ENCODE measurements around the gene KLHL3.

The KLHL3 gene

GRCh38 chr5:137642091-137642490, 93.8 kb downstream of the KLHL3 start:
- no peak overlapping the region for H3K27ac ChIP-seq (ENCODE audit: low read depth, low read length)
- H3K27me3 ChIP-seq (ENCODE audit: control insufficient read depth in 5 of 5, insufficient read depth in 4 of 5, low read length in 5 of 5), result no peaks in the 10 kb centered on the region
- peaks cover 2 to 16% (median 8%) of the 10 kb centered on the region in 5 donors for H3K36me3 ChIP-seq (ENCODE audit: control insufficient read depth in 5 of 5, insufficient read depth in 5 of 5, low read length in 5 of 5)

GRCh38 chr5:137641148-137641547, 94.7 kb downstream of the KLHL3 start:
- Histone ChIP-seq H3K4me1 (ENCODE audit: control insufficient read depth in 5 of 5, insufficient read depth in 5 of 5, low read length in 5 of 5) (no peaks in the 10 kb centered on the region), H3K27me3 (ENCODE audit: control insufficient read depth in 5 of 5, insufficient read depth in 4 of 5, low read length in 5 of 5) (no peaks in the 10 kb centered on the region), H3K9me3 (ENCODE audit: control insufficient read depth in 5 of 5, low read length in 5 of 5) (peaks cover 0 to 4% (median 2%) of the 10 kb centered on the region in 5 donors), H3K36me3 (ENCODE audit: control insufficient read depth in 5 of 5, insufficient read depth in 5 of 5, low read length in 5 of 5) (peaks cover 2 to 19% (median 8%) of the 10 kb centered on the region in 5 donors), H3K4me3 (ENCODE audit: low read depth in 1 of 5, low read length in 5 of 5) (no peak overlapping the region), H3K27ac (ENCODE audit: low read depth, low read length) (no peak overlapping the region), H3K9ac (ENCODE audit: low read length in 5 of 5) (no peak overlapping the region)

More at GRCh38 chr5:137642091-137642490, 93.8 kb downstream of the KLHL3 start:
- Histone ChIP-seq H3K9me3 (ENCODE audit: control insufficient read depth in 5 of 5, low read length in 5 of 5) (peaks cover 0 to 4% (median 2%) of the 10 kb centered on the region in 5 donors), H3K4me1 (ENCODE audit: control insufficient read depth in 5 of 5, insufficient read depth in 5 of 5, low read length in 5 of 5) (no peaks in the 10 kb centered on the region), H3K4me3 (ENCODE audit: low read depth in 1 of 5, low read length in 5 of 5) (no peak overlapping the region), H3K9ac (ENCODE audit: low read length in 5 of 5) (no peak overlapping the region)

- Histone ChIP-seq H3K36me3 (ENCODE audit: control insufficient read depth in 5 of 5, insufficient read depth in 5 of 5, low read length in 5 of 5) (peaks cover 2 to 19% (median 8%) of the 10 kb centered on the region in 5 donors), H3K27me3 (ENCODE audit: control insufficient read depth in 5 of 5, insufficient read depth in 4 of 5, low read length in 5 of 5) (no peaks in the 10 kb centered on the region), H3K9ac (ENCODE audit: low read length in 5 of 5) (no peak overlapping the region), H3K4me3 (ENCODE audit: low read depth in 1 of 5, low read length in 5 of 5) (no peak overlapping the region), H3K4me1 (ENCODE audit: control insufficient read depth in 5 of 5, insufficient read depth in 5 of 5, low read length in 5 of 5) (no peaks in the 10 kb centered on the region), H3K27ac (ENCODE audit: low read depth, low read length) (no peak overlapping the region), H3K9me3 (ENCODE audit: control insufficient read depth in 5 of 5, low read length in 5 of 5) (peaks cover 0 to 4% (median 0%) of the 10 kb centered on the region in 5 donors)
Observed at GRCh38 chr5:137639645-137640044, 96.2 kb downstream of the KLHL3 start.

GRCh38 chr5:137638841-137639240, 97.0 kb downstream of the KLHL3 start:
- Histone ChIP-seq H3K27me3 (ENCODE audit: control insufficient read depth in 5 of 5, insufficient read depth in 4 of 5, low read length in 5 of 5) (no peaks in the 10 kb centered on the region), H3K4me1 (ENCODE audit: control insufficient read depth in 5 of 5, insufficient read depth in 5 of 5, low read length in 5 of 5) (no peaks in the 10 kb centered on the region), H3K9ac (ENCODE audit: low read length in 5 of 5) (no peak overlapping the region), H3K4me3 (ENCODE audit: low read depth in 1 of 5, low read length in 5 of 5) (no peak overlapping the region), H3K9me3 (ENCODE audit: control insufficient read depth in 5 of 5, low read length in 5 of 5) (peaks cover 0 to 4% (median 0%) of the 10 kb centered on the region in 5 donors), H3K36me3 (ENCODE audit: control insufficient read depth in 5 of 5, insufficient read depth in 5 of 5, low read length in 5 of 5) (peaks cover 2 to 19% (median 8%) of the 10 kb centered on the region in 5 donors), H3K27ac (ENCODE audit: low read depth, low read length) (no peak overlapping the region)

DNA sequence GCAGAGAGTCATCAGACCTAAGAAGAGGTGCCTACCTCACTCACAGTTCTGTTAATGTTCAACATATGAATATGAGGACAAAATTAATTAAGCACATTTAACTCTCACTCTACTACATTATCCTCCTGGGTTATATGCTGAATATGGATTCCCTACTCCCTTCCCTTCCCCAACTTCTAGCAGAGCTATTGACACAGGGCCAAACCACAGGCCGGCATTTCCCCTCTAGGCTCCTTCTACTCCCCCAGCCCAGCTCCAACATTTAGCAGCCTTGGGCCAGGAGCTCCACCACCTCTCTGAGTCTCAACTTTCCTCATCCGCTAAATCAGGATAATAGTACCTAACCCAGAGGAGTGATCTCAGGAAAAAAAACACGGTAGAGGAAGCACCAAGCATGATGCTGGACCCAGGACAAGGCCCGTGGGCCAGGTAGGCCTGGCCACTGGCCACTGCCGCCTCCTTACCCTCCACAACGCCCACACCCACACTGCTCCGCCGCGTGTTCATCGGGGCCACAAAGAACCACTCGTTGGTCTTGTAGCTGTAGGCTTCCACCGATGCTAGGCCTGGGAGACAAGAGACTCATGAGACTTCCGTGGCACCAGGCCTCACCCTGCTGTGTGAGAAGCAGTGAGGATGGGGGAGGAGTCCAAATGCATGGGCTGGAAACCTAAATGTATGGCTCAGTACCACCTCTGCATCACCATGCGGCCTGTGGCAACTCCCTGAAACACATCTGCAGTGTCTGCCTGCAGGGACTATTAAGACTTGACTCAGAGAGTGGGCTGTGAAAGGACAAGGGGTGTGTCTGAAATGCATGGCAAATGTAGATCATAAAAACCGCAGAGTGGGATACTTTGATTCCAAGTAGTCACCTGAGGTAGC, 98.8 kb downstream of the KLHL3 start:
- no peaks in the 10 kb centered on the region for H3K4me1 ChIP-seq (ENCODE audit: control insufficient read depth in 5 of 5, insufficient read depth in 5 of 5, low read length in 5 of 5)
- H3K36me3 ChIP-seq (ENCODE audit: control insufficient read depth in 5 of 5, insufficient read depth in 5 of 5, low read length in 5 of 5), result peaks cover 2 to 19% (median 8%) of the 10 kb centered on the region in 5 donors
- H3K4me3 ChIP-seq (ENCODE audit: low read depth in 1 of 5, low read length in 5 of 5), result no peak overlapping the region
- H3K9me3 ChIP-seq (ENCODE audit: control insufficient read depth in 5 of 5, low read length in 5 of 5), result peaks cover 0 to 4% (median 0%) of the 10 kb centered on the region in 5 donors
- no peak overlapping the region for H3K27ac ChIP-seq (ENCODE audit: low read depth, low read length)
- H3K27me3 ChIP-seq (ENCODE audit: control insufficient read depth in 5 of 5, insufficient read depth in 4 of 5, low read length in 5 of 5), result no peaks in the 10 kb centered on the region
- no peak overlapping the region for H3K9ac ChIP-seq (ENCODE audit: low read length in 5 of 5)

GRCh38 chr5:137636099-137636498, 99.8 kb downstream of the KLHL3 start:
- Histone ChIP-seq H3K36me3 (ENCODE audit: control insufficient read depth in 5 of 5, insufficient read depth in 5 of 5, low read length in 5 of 5) (peaks cover 2 to 19% (median 8%) of the 10 kb centered on the region in 5 donors), H3K4me3 (ENCODE audit: low read depth in 1 of 5, low read length in 5 of 5) (no peak overlapping the region), H3K27me3 (ENCODE audit: control insufficient read depth in 5 of 5, insufficient read depth in 4 of 5, low read length in 5 of 5) (no peaks in the 10 kb centered on the region), H3K4me1 (ENCODE audit: control insufficient read depth in 5 of 5, insufficient read depth in 5 of 5, low read length in 5 of 5) (no peaks in the 10 kb centered on the region), H3K27ac (ENCODE audit: low read depth, low read length) (no peak overlapping the region), H3K9ac (ENCODE audit: low read length in 5 of 5) (no peak overlapping the region), H3K9me3 (ENCODE audit: control insufficient read depth in 5 of 5, low read length in 5 of 5) (peaks cover 0 to 4% (median 0%) of the 10 kb centered on the region in 5 donors)

DNA sequence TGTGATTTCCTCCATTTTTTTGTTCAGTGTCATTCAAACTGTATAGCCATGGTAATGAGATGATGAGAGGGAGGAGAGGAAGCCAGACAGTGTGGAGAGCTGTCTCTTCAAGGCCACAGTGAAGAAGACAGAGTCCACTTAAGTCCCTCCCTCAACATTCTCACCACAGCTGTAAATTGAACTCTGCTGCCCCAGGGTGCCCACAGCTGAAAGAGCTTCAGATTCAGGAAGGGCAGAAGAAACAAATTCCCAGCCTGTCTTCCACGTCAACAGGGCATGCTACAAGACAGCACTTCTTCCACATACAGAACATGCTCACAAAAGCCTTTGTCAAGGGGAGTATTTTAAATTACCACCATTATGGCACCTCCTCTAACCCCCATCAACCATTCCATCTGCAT, 100.4 kb downstream of the KLHL3 start:
- Histone ChIP-seq H3K4me1 (ENCODE audit: control insufficient read depth in 5 of 5, insufficient read depth in 5 of 5, low read length in 5 of 5) (no peaks in the 10 kb centered on the region), H3K9me3 (ENCODE audit: control insufficient read depth in 5 of 5, low read length in 5 of 5) (peaks cover 0 to 4% (median 0%) of the 10 kb centered on the region in 5 donors), H3K36me3 (ENCODE audit: control insufficient read depth in 5 of 5, insufficient read depth in 5 of 5, low read length in 5 of 5) (peaks cover 2 to 19% (median 8%) of the 10 kb centered on the region in 5 donors), H3K9ac (ENCODE audit: low read length in 5 of 5) (no peak overlapping the region), H3K27ac (ENCODE audit: low read depth, low read length) (no peak overlapping the region), H3K27me3 (ENCODE audit: control insufficient read depth in 5 of 5, insufficient read depth in 4 of 5, low read length in 5 of 5) (no peaks in the 10 kb centered on the region), H3K4me3 (ENCODE audit: low read depth in 1 of 5, low read length in 5 of 5) (no peak overlapping the region)

DNA sequence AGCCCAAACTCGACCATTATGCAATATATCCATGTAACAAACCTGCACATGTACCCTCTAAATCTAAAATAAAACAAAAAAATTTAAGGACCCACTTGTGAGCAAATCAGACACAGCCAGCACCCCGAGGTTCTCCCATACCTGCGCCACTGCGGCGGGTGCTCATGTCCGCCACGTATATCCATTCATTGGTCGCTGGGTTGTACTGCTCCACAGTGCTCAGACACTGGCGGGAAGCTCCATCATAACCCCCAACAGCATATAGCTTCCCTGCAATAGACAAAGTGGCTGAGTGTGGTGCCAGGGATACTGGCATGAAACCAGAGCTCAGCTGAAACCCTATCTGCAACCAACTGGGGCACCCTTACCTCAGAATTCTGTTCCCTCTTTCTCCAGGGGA, 102.0 kb downstream of the KLHL3 start:
- Histone ChIP-seq H3K36me3 (ENCODE audit: control insufficient read depth in 5 of 5, insufficient read depth in 5 of 5, low read length in 5 of 5) (peaks cover 2 to 17% (median 8%) of the 10 kb centered on the region in 5 donors), H3K4me1 (ENCODE audit: control insufficient read depth in 5 of 5, insufficient read depth in 5 of 5, low read length in 5 of 5) (peaks cover 0 to 7% (median 0%) of the 10 kb centered on the region in 5 donors), H3K27me3 (ENCODE audit: control insufficient read depth in 5 of 5, insufficient read depth in 4 of 5, low read length in 5 of 5) (no peaks in the 10 kb centered on the region), H3K4me3 (ENCODE audit: low read depth in 1 of 5, low read length in 5 of 5) (no peak overlapping the region), H3K9me3 (ENCODE audit: control insufficient read depth in 5 of 5, low read length in 5 of 5) (peaks cover 0 to 4% (median 0%) of the 10 kb centered on the region in 5 donors), H3K27ac (ENCODE audit: low read depth, low read length) (no peak overlapping the region), H3K9ac (ENCODE audit: low read length in 5 of 5) (no peak overlapping the region)

DNA sequence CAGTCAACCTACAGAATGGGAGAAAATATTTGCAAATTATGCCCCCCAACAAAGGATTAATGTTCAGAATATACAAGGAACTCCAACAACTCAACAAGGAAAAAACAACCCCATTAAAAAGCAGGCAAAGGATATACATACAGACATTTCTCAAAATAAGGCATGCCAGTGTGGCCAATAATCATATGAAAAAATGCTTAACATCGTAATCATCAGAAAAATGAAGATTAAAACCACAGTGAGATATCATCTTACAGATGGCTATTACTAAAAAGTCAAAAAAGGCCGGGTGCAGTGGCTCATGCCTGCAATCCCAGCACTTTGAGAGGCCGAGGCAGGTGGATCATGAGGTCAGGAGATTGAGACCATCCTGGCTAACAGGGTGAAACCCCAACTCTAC, 103.2 kb downstream of the KLHL3 start:
- no peak overlapping the region for H3K9ac ChIP-seq (ENCODE audit: low read length in 5 of 5)
- no peaks in the 10 kb centered on the region for H3K27me3 ChIP-seq (ENCODE audit: control insufficient read depth in 5 of 5, insufficient read depth in 4 of 5, low read length in 5 of 5)
- H3K36me3 ChIP-seq (ENCODE audit: control insufficient read depth in 5 of 5, insufficient read depth in 5 of 5, low read length in 5 of 5), result peaks cover 2 to 15% (median 6%) of the 10 kb centered on the region in 5 donors
- no peak overlapping the region for H3K4me3 ChIP-seq (ENCODE audit: low read depth in 1 of 5, low read length in 5 of 5)
- peaks cover 0 to 7% (median 0%) of the 10 kb centered on the region in 5 donors for H3K4me1 ChIP-seq (ENCODE audit: control insufficient read depth in 5 of 5, insufficient read depth in 5 of 5, low read length in 5 of 5)
- peaks cover 0 to 4% (median 0%) of the 10 kb centered on the region in 5 donors for H3K9me3 ChIP-seq (ENCODE audit: control insufficient read depth in 5 of 5, low read length in 5 of 5)
- no peak overlapping the region for H3K27ac ChIP-seq (ENCODE audit: low read depth, low read length)

- no peak overlapping the region for H3K27ac ChIP-seq (ENCODE audit: low read depth, low read length)
Observed at GRCh38 chr5:137631453-137631852, 104.4 kb downstream of the KLHL3 start.

More at GRCh38 chr5:137631453-137631852, 104.4 kb downstream of the KLHL3 start:
- Histone ChIP-seq H3K9me3 (ENCODE audit: control insufficient read depth in 5 of 5, low read length in 5 of 5) (no peaks in the 10 kb centered on the region), H3K4me3 (ENCODE audit: low read depth in 1 of 5, low read length in 5 of 5) (no peak overlapping the region), H3K36me3 (ENCODE audit: control insufficient read depth in 5 of 5, insufficient read depth in 5 of 5, low read length in 5 of 5) (peaks cover 0 to 7% (median 6%) of the 10 kb centered on the region in 5 donors), H3K9ac (ENCODE audit: low read length in 5 of 5) (no peak overlapping the region), H3K4me1 (ENCODE audit: control insufficient read depth in 5 of 5, insufficient read depth in 5 of 5, low read length in 5 of 5) (peaks cover 0 to 7% (median 0%) of the 10 kb centered on the region in 5 donors), H3K27me3 (ENCODE audit: control insufficient read depth in 5 of 5, insufficient read depth in 4 of 5, low read length in 5 of 5) (no peaks in the 10 kb centered on the region)
